Measurements from ENCODE around the gene VTI1B.
A peak's percentile ranks its signal among the peaks of the same experiment; 100 is the strongest.

VTI1B gene

DNA sequence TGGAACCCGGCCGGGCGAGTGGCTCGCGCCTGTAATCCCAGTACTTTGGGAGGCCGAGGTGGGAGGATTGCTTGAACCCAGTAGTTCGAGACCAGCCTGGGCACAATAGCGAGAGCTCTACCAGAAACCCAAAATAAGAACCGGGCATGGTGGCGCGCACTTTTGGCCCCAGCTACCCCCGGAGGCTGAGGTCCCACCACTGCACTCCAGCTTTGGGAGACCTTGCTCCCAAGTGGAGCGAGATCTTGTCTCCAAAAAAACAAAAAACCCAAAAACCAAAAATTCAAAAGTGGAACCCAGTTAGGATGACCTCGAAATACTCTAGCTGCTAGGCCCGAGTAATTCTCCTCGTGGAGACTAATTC lies 769 bp upstream of the VTI1B start:
- DNase-seq: peak in 1 of 2 experiments; percentile 33

DNA sequence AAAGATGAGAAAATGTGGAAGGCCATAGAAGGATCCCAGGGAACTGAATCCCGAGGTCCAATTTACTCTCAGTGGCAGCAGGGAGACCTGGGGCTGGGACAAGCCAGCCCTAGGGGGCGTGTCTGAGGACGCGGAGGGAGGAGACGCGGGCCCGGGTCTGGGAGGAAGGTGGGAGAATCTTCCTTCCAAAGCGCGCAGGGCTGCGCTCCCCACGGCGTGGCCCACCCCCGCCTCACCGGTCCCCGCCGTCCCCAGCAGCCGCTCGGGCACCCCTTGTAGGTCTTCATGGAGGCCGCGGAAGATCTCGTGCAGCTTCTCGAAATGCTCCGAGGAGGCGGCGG lies 323 bp downstream of the VTI1B start:
- peak; percentile 81 to 83 for DNase-seq

GRCh38 chr14:67673451-67673850 lies 981 bp downstream of the VTI1B start:
- DNase-seq: no peak

DNA sequence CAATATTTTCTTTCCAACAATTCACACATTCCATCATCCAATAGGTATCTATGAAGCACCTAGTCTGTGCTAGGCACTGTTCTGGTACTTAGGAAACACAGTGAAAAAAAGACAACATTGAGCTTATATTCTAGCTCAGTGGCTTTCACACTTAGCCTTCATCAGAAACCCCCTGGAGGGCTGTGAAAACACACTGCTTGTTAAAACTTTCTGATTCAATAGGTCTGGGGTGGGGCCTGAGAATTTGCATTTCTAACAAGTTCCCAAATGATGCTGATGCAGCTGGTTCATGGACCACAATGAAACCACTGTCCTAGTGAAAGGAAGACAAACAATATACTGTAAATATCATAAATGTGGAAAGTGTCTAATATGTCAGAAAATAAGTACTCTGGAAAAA lies 5.9 kb downstream of the VTI1B start:
- no peak for DNase-seq

GRCh38 chr14:67666750-67667449 lies 7.5 kb downstream of the VTI1B start:
- peak; percentile 26 to 74 for DNase-seq

DNA sequence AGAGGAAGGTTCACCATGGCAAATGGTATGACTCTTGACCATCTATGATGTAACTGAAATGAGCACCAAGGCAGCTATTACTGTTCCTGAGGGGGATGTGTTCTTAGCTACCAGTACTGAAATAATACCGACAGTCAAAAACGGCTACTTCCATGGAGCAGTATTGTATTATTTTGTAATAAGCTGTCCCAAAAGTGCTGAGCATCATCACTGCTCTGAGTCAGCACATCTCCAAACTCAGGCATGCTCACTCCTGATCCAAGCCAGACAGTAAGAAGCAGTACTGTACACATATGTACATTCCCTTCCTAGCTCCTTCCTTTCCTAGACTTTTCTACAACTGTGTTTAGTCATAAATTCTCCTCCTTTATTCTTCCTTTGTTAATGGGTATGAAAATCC lies 8.6 kb downstream of the VTI1B start:
- no peak for DNase-seq

DNA sequence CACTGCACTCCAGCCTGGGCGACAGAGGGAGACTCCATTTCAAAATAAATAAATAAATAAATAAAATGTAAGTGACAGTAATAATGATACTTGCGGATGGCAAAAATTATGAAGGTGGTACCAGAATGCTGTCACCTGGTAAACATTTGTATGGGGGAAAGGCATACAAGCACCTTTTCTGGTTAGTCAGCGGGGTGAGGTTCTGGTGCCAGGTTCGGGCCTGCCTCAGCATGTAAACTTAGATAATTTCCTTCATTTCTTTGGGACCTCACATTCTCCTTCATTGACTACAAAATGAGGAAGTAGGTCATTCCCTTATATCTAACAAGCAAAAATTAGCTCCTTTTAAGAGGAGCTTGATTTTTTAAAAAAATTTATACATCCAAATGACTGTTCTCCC lies 10.8 kb downstream of the VTI1B start:
- DNase-seq: no peak

GRCh38 chr14:67653651-67654280 lies 20.7 kb downstream of the VTI1B start:
- peak; percentile 96 to 98 for DNase-seq

GRCh38 chr14:67652189-67652588 lies 22.2 kb downstream of the VTI1B start:
- no peak for DNase-seq

GRCh38 chr14:67650694-67651093 lies 23.7 kb downstream of the VTI1B start:
- DNase-seq: no peak

DNA sequence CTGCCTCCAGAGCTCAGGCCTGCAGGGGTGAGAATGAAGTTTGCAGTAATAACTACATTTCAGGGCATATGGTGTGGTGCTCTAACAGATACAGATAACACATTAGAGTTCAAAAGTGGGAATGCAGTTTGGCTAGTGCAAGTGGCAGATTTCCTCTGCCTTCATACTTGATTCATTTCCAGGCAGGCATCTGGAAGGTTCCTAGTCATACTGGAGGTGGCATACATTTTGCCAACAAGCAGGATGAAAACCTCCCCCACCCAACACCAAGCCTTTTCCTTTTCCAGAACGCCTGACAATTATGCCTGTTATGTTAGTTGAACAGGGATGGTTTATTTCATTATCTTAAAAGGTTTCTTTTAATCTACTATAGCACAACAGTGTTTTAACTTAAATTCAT lies 24.3 kb downstream of the VTI1B start:
- DNase-seq: no peak

DNA sequence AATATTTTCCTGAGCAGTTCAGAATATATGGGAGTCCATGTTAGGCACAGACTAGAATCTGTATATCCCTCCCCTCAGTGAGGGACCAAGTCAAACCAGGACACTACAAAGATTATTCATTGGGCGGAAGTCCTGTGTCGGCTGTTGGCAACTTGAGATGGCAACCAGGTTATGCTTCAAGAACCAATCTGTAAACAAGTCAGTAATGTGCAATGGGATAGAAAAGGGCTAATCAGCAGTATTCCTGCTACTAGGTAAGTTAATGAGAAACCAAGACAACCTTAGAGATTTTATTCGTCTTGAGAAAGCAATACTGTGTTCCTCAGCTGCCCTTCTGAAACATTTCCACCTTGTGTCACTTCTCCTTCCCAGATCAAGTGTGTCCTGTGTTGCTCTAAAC lies 28.3 kb downstream of the VTI1B start:
- DNase-seq: no peak

- DNase-seq: no peak
These were observed 29.0 kb downstream of the VTI1B start for GRCh38 chr14:67645414-67645813.

- no peak for DNase-seq
These were observed 30.0 kb downstream of the VTI1B start for GRCh38 chr14:67644428-67644827.

- no peak for DNase-seq
These were observed 30.7 kb downstream of the VTI1B start for GRCh38 chr14:67643713-67644112.

GRCh38 chr14:67641902-67642749 lies 32.3 kb downstream of the VTI1B start:
- DNase-seq: no peak

DNA sequence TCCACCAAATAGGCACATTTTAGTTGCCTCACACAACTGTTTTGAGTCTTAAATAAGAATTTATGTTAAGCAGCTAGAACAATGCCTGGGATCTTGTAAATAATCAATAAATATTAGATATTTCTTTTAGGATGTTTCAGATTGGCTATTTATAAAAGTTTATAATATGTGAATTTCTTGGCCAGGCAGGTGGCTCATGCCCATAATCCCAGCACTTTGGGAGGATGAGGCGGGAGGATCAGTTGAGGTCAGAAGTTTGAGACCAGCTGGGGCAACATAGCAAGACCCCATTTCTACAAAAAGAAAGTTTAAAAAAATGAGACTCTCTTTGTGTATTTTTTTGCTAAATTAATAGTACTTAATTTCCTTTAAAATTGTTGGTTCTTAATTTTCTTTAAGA lies 33.0 kb downstream of the VTI1B start:
- no peak for DNase-seq

GRCh38 chr14:67638642-67639041 lies 35.8 kb downstream of the VTI1B start:
- no peak for DNase-seq

GRCh38 chr14:67636361-67636919 lies 38.0 kb downstream of the VTI1B start:
- peak in 1 of 2 experiments; percentile 62 for DNase-seq

DNA sequence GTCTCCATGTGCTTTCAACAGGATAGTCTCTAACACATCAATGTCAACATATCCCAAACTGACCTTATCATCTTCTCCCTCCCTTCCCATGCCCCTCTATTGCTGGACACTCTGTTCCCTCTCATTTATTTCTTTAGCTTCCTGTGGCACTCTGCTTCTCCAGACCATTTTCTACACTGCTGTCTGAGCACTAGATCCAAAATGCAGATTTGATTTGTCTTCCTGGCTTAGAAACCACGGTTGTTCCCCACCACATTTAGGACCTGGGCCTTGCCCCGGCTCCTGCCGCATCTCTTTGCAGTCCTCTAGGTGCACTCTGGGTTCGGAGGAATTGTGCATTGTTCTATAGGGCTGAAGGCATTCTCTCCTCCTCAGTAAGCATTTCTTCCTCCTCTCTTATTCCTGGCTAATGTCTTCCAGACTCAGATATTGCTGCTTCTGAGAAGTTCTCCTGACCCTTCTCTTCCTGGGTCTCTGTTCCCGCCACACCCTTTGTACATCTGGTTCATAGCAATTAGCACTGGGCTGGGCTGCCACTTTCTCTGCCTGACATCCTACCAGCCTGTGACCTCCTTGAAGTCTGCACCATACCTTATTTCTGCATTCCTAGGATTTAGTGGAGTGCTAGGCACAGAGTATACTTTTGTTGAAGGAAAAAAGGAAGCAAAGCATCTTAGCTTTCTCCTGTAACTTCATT lies 40.8 kb downstream of the VTI1B start:
- DNase-seq: no peak

- DNase-seq: no peak
These were observed 43.5 kb downstream of the VTI1B start for GRCh38 chr14:67630938-67631337.

GRCh38 chr14:67630186-67630585 lies 44.2 kb downstream of the VTI1B start:
- DNase-seq: no peak

GRCh38 chr14:67627519-67627918 lies 46.9 kb downstream of the VTI1B start:
- no peak for DNase-seq

Measured in NCI-H524 (cell line).